SIG-M5 (cell line): Measurements from ENCODE around the gene BDP1.
"Not testable (repeated sequence)": the region's sequence is repeated elsewhere in the genome, so short reads cannot be mapped to it uniquely, and the experiment has no call there.

Source experiments
- DNase-seq: peaks from one replicate; lab custom pipeline; 2025; lab: John Stamatoyannopoulos, UW

The BDP1 gene

GRCh38 chr5:71569748-71570509 lies 114.5 kb downstream of the BDP1 start:
- no peak for DNase-seq

- not testable (repeated sequence) for DNase-seq
These were observed 116.4 kb downstream of the BDP1 start for GRCh38 chr5:71571811-71572210.

- DNase-seq = no peak
These were observed 118.1 kb downstream of the BDP1 start for GRCh38 chr5:71573591-71573990.

- not testable (repeated sequence) for DNase-seq
These were observed 120.1 kb downstream of the BDP1 start for GRCh38 chr5:71575588-71575987.

- DNase-seq = no peak
These were observed 120.8 kb downstream of the BDP1 start for GRCh38 chr5:71576241-71576640.

GRCh38 chr5:71577839-71578238 lies 122.4 kb downstream of the BDP1 start:
- DNase-seq = not testable (repeated sequence)

GRCh38 chr5:71582945-71583584 lies 127.6 kb downstream of the BDP1 start:
- no peak for DNase-seq

GRCh38 chr5:71586052-71586940 lies 130.8 kb downstream of the BDP1 start:
- no peak for DNase-seq

- DNase-seq = peak; percentile 80
These were observed 131.7 kb downstream of the BDP1 start, which contains the start of gene MCCC2 for GRCh38 chr5:71586941-71587765. TSS of gene MCCC2 (plus strand) at chr5:71587340. CDS start at chr5:71587426, 86 bp downstream.

- DNase-seq = no peak
These were observed 132.5 kb downstream of the BDP1 start for GRCh38 chr5:71587766-71588532.

- DNase-seq = no peak
These were observed 133.1 kb downstream of the BDP1 start for GRCh38 chr5:71588533-71588885.

- no peak for DNase-seq
These were observed 134.5 kb downstream of the BDP1 start for GRCh38 chr5:71589903-71590302.

GRCh38 chr5:71591100-71591499 lies 135.6 kb downstream of the BDP1 start:
- no peak for DNase-seq

GRCh38 chr5:71596169-71596568 lies 140.7 kb downstream of the BDP1 start:
- no peak for DNase-seq

GRCh38 chr5:71597001-71597400 lies 141.6 kb downstream of the BDP1 start:
- DNase-seq = no peak

GRCh38 chr5:71600783-71601182 lies 145.3 kb downstream of the BDP1 start:
- DNase-seq = no peak

- DNase-seq = no peak
These were observed 146.0 kb downstream of the BDP1 start for GRCh38 chr5:71601222-71602026.

GRCh38 chr5:71609916-71610315 lies 154.5 kb downstream of the BDP1 start:
- DNase-seq = not testable (repeated sequence)

- no peak for DNase-seq
These were observed 160.4 kb downstream of the BDP1 start for GRCh38 chr5:71615809-71616208.
